Thyroid gland (tissue), 4 donors: Measurements from ENCODE around the gene PLPP3.

Experiments
- CTCF ChIP-seq, 6 experiments: fragments of 200-600 bp in 3 of 6; fragments of 450-650 bp in 3 of 6; sonication (generic) in 3 of 6; IDR thresholded peaks; one replicate each; pipeline ENCODE4 v1.5.1; 2016 to 2019; ENCODE audit warnings: antibody characterized with exemption in 6 of 6, mild to moderate bottlenecking in 2 of 6, inconsistent platforms in 1 of 6, moderate library complexity in 1 of 6
- POLR2A ChIP-seq, 2 donors: fragments of 450-650 bp; IDR thresholded peaks; one replicate each; pipeline ENCODE4 v1.6.1; 2017; ENCODE audit warnings: antibody characterized with exemption in 2 of 2, mild to moderate bottlenecking in 2 of 2, moderate library complexity in 1 of 2

DNA sequence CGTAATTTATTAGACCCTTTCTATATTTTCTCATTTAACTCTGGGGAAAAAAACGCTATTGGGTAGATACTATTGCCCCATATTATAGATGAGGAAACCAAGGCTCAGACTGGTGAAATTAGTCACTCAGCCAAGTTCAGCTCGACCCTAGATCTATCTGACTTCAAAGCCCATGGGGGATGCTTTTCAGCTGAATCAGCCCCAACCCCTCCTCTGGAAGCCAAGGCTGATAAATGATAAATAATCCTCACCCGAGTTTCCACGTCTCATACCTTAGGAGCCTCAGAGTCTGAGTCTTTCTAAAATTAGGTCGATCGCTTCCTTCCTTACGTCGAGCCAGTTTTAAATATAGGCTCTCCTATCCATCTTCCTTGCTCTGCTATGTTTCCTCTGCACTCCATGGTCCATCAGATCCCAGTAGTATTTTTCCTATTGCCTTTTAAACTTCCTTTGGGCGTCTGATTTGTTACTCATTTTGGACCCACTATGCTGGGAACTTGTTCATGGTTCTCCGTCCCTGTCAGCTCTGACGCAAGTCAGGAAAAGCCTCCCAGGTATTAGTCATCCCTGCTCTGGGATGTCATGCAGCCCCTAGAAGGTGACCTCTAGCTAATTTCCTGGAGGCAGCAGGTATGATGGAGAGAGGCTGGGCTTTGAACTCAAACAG lies 122.8 kb downstream of the PLPP3 start:
- no peak for TF ChIP-seq CTCF (IDR thresholded peaks at IDR 0.05)
- no peak for TF ChIP-seq POLR2A (IDR thresholded peaks at IDR 0.05)
